Heart left ventricle (tissue), 16 donors: ENCODE data around the gene CELF2. TPM values are rescaled to one million over a fixed set of nuclear protein-coding genes. Genes with fewer than 3 reads are reported as not detected.

Experiments used
- ATAC-seq, 4 donors: fragments of 200-7000 bp; cut with Tn5 transposase; one replicate each; pipeline ENCODE4 v1.9.1; 2020 to 2022; ENCODE audit warnings: moderate library complexity in 4 of 4, mild to moderate bottlenecking in 3 of 4, moderate number of reproducible peaks in 1 of 4
- DNase-seq, 5 donors: peaks; one replicate each; pipeline ENCODE4 v3.0.0-alpha.2; 2020
- H3K27ac ChIP-seq, 12 donors: fragments of 200-600 bp; sonication (generic) in 4 of 12; one replicate each; pipeline versions ENCODE4 v1.5.0 to v1.8.0; 2016 to 2022; ENCODE audit warnings: mild to moderate bottlenecking in 2 of 12
- H3K27me3 ChIP-seq, 9 donors: fragments of 200-600 bp; sonication (generic) in 2 of 9; one replicate each; pipeline versions ENCODE4 v1.5.1 to v1.8.0; 2016 to 2022; ENCODE audit warnings: mild to moderate bottlenecking in 3 of 9
- H3K36me3 ChIP-seq, 9 donors: fragments of 200-600 bp; sonication (generic) in 2 of 9; one replicate each; pipeline versions ENCODE4 v1.5.0 to v1.8.0; 2018 to 2022; ENCODE audit warnings: mild to moderate bottlenecking in 2 of 9
- H3K4me1 ChIP-seq, 12 donors: fragments of 200-600 bp; sonication (generic) in 4 of 12; one replicate each; pipeline versions ENCODE4 v1.5.0 to v1.8.0; 2016 to 2022; ENCODE audit warnings: mild to moderate bottlenecking in 3 of 12
- H3K4me3 ChIP-seq, 12 donors: fragments of 200-600 bp; sonication (generic) in 4 of 12; one replicate each; pipeline versions ENCODE4 v1.5.0 to v1.8.0; 2017 to 2022; ENCODE audit warnings: mild to moderate bottlenecking in 9 of 12, moderate library complexity in 4 of 12
- H3K9me3 ChIP-seq, 12 donors: fragments of 200-600 bp; sonication (generic) in 4 of 12; one replicate each; pipeline versions ENCODE4 v1.5.0 to v1.8.0; 2016 to 2022; ENCODE audit warnings: mild to moderate bottlenecking in 1 of 12
- CTCF ChIP-seq, 12 donors: fragments of 200-600 bp; sonication (generic) in 4 of 12; IDR thresholded peaks; one replicate each; pipeline versions ENCODE4 v1.5.0 to v1.8.0; 2018 to 2022; ENCODE audit warnings: antibody characterized with exemption in 12 of 12, mild to moderate bottlenecking in 5 of 12
- POLR2A ChIP-seq, 2 donors: fragments of 450-650 bp; IDR thresholded peaks; one replicate each; pipeline ENCODE4 v1.6.1; 2017; ENCODE audit warnings: antibody characterized with exemption in 2 of 2, mild to moderate bottlenecking in 2 of 2, moderate library complexity in 2 of 2
- WGBS, 4 donors: extraction: QIAGEN DNeasy Blood & Tissue Kit in 2 of 4; methylation state at CpG; one replicate each; pipeline versions ENCODE4 v1.1.5 to v1.1.7; 2013 to 2018; 5-methylcytosine and 5-hydroxymethylcytosine counted together
- intact Hi-C, 10 donors: fragments of 100-400 bp; cut with DNase I; formaldehyde crosslinking; loops; one replicate each; pipeline versions ENCODE4 v1.11.1 to v1.14.2; 2022
- polyA plus RNA-seq, 2 donors: library from polyadenylated mRNA; stranded (reverse); fragments of 200-250 nt; gene quantifications; one replicate each; pipeline ENCODE4 v1.2.3, GENCODE V29; 2013
- total RNA-seq, 9 donors: library from RNA; depleted of rRNA in 2 of 9; stranded (reverse); fragments of >200 nt in 2 of 9; fragmentation: NEBNext Ultra II Directional in 3 of 9; extraction: Animal tissue kit (Norgen Biotek cat#: 25700) in 3 of 9; gene quantifications; one replicate each; pipeline versions ENCODE4 v1.1.0 to v1.2.4, GENCODE V29; 2016 to 2023
- donor health status: ischemic (EF 13 %, LVEDD 7.1; RV severe dilation, severe dysfunction).
- donor health status: healthy with polysubstance abuse.
- donor health status: DM: no; HTN: yes; CAD: no.
- donor health status: DM: no; HTN: no; CAD: no.
- donor health status: ischemic (EF 25% LVEDD 6.9; RV normal size, moderate dysfunction).
- donor health status: ischemic (EF 25% LVEDD 5.7; RV mildly dilated, moderate dysfunction).
- donor health status: healthy.
- donor health status: DM: yes; HTN: yes; CAD: no.
- donor health status: ischemic (EF 35%, LVEDD 5.7; RV mildly dilated, moderate dysfunction).
- donor health status: nonischemic (EF 11% LVEDD 7.7; RV severe dilation, severe dysfunction).
- donor health status: DM: yes; HTN: yes; CAD: no.
- donor health status: PGD.
- donor health status: ischemic (EF 29% LVEDD 5.4; RV normal size, mild dysfunction).
- donor health status: nonischemic (EF 23%, LVEDD 6.1; RV moderate dilation, normal function).

Gene CELF2
- total and polyA plus RNA-seq, 11 donors: 14.2 to 103 (median 67.1) TPM

- TF ChIP-seq CTCF (IDR thresholded peaks at IDR 0.05) (no peak), POLR2A (IDR thresholded peaks at IDR 0.05) (no peak)
- peaks cover 0 to 90% (median 64%) of the 10 kb centered on the region in 12 donors for H3K4me1 ChIP-seq
- H3K9me3 ChIP-seq: no peaks in the 10 kb centered on the region
- intact Hi-C loops: loop anchor here in 6 of 10 donors (5.0 to 10.0 kb wide), 4 partner anchors 34 to 226 kb away; no protein-coding TSS in a partner anchor
- no peak for DNase-seq
- no peaks in the 10 kb centered on the region for H3K27me3 ChIP-seq
- peak in 2 of 4 donors; percentile 25 to 54 for ATAC-seq
- H3K27ac ChIP-seq: peak overlapping the region; percentile 16 to 87 (median 79)
- WGBS, 4 donors: 0 to 40% (median 24%) methylated on average over 1 of the region's 1 CpG
- no peak overlapping the region for H3K4me3 ChIP-seq
- no peaks in the 10 kb centered on the region for H3K36me3 ChIP-seq
These were observed 31.1 kb downstream of the CELF2 start for GRCh38 chr10:11048707-11049278.

GRCh38 chr10:11049806-11050205 is 32.1 kb downstream of the CELF2 start:
- Histone ChIP-seq H3K27me3 (no peaks in the 10 kb centered on the region), H3K27ac (peak overlapping the region; percentile 41 to 87 (median 79)), H3K4me1 (peaks cover 0 to 92% (median 57%) of the 10 kb centered on the region in 12 donors), H3K9me3 (no peaks in the 10 kb centered on the region), H3K4me3 (no peak overlapping the region), H3K36me3 (no peaks in the 10 kb centered on the region)
- WGBS, 4 donors: 75 to 79% (median 77%) methylated on average over 3 to 5 of the region's 5 CpGs
- no peak for TF ChIP-seq POLR2A (IDR thresholded peaks at IDR 0.05)
- TF ChIP-seq CTCF (IDR thresholded peaks at IDR 0.05): no peak
- intact Hi-C loops: loop anchor here in 7 of 10 donors (5.0 to 10.0 kb wide), 4 partner anchors 32 to 225 kb away; no protein-coding TSS in a partner anchor
- ATAC-seq (peak in 1 of 4 donors; percentile 5), DNase-seq (no peak)

- Histone ChIP-seq H3K9me3 (no peaks in the 10 kb centered on the region), H3K36me3 (no peaks in the 10 kb centered on the region), H3K27ac (peak overlapping the region; percentile 41 to 87 (median 79)), H3K4me1 (peaks cover 0 to 84% (median 51%) of the 10 kb centered on the region in 12 donors), H3K27me3 (no peaks in the 10 kb centered on the region), H3K4me3 (no peak overlapping the region)
- TF ChIP-seq CTCF (IDR thresholded peaks at IDR 0.05): no peak
- TF ChIP-seq POLR2A (IDR thresholded peaks at IDR 0.05): no peak
- DNase-seq (no peak), ATAC-seq (peak in 1 of 4 donors; percentile 12)
- intact Hi-C loops: loop anchor here in 1 of 10 donors (10.0 kb wide), 1 partner anchor 114 kb away; no protein-coding TSS in a partner anchor
- whole genome bisulfite sequencing, 4 donors: 42 to 49% (median 46%) methylated on average over 10 of the region's 10 CpGs
These were observed 32.9 kb downstream of the CELF2 start for GRCh38 chr10:11050301-11051287.
